BLaER1 treated with 17β-estradiol and CSF1 and Interleukin-3, amounts not matched to agents 10 nM and 100 nM (cell line): ENCODE measurements around the gene NRG4.
"Not testable (repeated sequence)": the region's sequence is repeated elsewhere in the genome, so short reads cannot be mapped to it uniquely, and the experiment has no call there.

ENCODE experiments used
- H3K27ac ChIP-seq, 11 experiments: shearing (Covaris generic); formaldehyde crosslinking; 2 replicates each; pipeline ENCODE4 v1.8.1; 2022
- H3K27me3 ChIP-seq, 11 experiments: shearing (Covaris generic); formaldehyde crosslinking; 2 replicates each; pipeline ENCODE4 v1.8.1; 2022
- H3K36me3 ChIP-seq, 11 experiments: shearing (Covaris generic); formaldehyde crosslinking; 2 replicates each; pipeline ENCODE4 v1.8.1; 2022
- H3K4me1 ChIP-seq, 10 experiments: shearing (Covaris generic); formaldehyde crosslinking; 2 replicates each; pipeline ENCODE4 v1.8.1; 2022
- H3K4me2 ChIP-seq, 11 experiments: shearing (Covaris generic); formaldehyde crosslinking; 2 replicates each; pipeline ENCODE4 v1.8.1; 2022
- H3K4me3 ChIP-seq, 10 experiments: shearing (Covaris generic); formaldehyde crosslinking; 2 replicates each; pipeline ENCODE4 v1.8.1; 2022
- H3K9ac ChIP-seq, 11 experiments: shearing (Covaris generic); formaldehyde crosslinking; 2 replicates each; pipeline ENCODE4 v1.8.1; 2022
- H3K9me3 ChIP-seq, 11 experiments: shearing (Covaris generic); formaldehyde crosslinking; replicated peaks in 1 of 11; 2 replicates each; pipeline ENCODE4 v1.8.1; 2022
- H4K20me1 ChIP-seq, 11 experiments: shearing (Covaris generic); formaldehyde crosslinking; 2 replicates each; pipeline ENCODE4 v1.8.1; 2022
- Cebpa-rat ChIP-seq, 11 experiments: shearing (Covaris generic); IDR thresholded peaks; 2 replicates each; pipeline ENCODE4 v1.8.1; 2022

The NRG4 gene

DNA sequence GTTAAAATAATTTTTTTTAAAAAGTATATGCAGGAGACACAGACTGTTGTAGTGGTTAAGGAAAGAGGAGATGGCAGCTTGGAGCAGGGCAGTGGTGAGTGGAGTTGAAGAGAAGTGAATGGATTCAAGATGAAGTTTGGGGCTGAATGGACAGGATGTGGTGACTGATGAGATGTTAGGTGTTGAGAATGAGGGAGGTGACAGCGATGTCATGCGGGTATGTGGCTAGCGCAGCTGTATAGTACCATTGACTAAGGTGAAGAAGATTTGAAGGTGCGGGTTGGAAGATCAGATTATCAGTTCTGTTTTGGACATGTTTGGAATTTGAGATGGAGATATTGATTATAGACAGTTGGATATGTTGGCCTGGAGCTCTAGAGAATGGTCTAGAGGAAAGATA lies 88.5 kb downstream of the NRG4 start:
- Histone ChIP-seq H3K9ac (no peak overlapping the region), H3K4me1 (peaks cover 5 to 13% (median 10%) of the 10 kb centered on the region in 10 experiments; a peak in 10 of 20 replicates), H3K4me3 (no peak overlapping the region), H3K36me3 (peaks cover 46 to 90% (median 82%) of the 10 kb centered on the region in 11 experiments), H3K27ac (no peak overlapping the region), H3K27me3 (no peaks in the 10 kb centered on the region), H4K20me1 (peaks cover 8 to 68% (median 16%) of the 10 kb centered on the region in 11 experiments; a peak in 15 of 22 replicates), H3K4me2 (no peak overlapping the region), H3K9me3 (no peaks in the 10 kb centered on the region)
- no peak for TF ChIP-seq Cebpa-rat (IDR thresholded peaks at IDR 0.05)

GRCh38 chr15:75921732-75922703 lies 90.2 kb downstream of the NRG4 start:
- Histone ChIP-seq H3K27me3 (no peaks in the 10 kb centered on the region), H3K27ac (no peak overlapping the region), H3K4me2 (no peak overlapping the region), H4K20me1 (peaks cover 8 to 55% (median 16%) of the 10 kb centered on the region in 11 experiments; a peak in 14 of 22 replicates), H3K9ac (no peak overlapping the region), H3K4me3 (no peak overlapping the region), H3K4me1 (peaks cover 2 to 13% (median 4%) of the 10 kb centered on the region in 10 experiments; a peak in 9 of 20 replicates), H3K36me3 (peaks cover 51 to 98% (median 88%) of the 10 kb centered on the region in 11 experiments), H3K9me3 (no peaks in the 10 kb centered on the region)
- TF ChIP-seq Cebpa-rat (IDR thresholded peaks at IDR 0.05) = no peak

GRCh38 chr15:75920079-75920478 lies 92.1 kb downstream of the NRG4 start:
- Histone ChIP-seq H3K9ac (no peak overlapping the region), H3K4me2 (no peak overlapping the region), H3K27me3 (no peaks in the 10 kb centered on the region), H3K4me1 (peaks cover 0 to 6% (median 0%) of the 10 kb centered on the region in 10 experiments; a peak in 4 of 20 replicates), H3K4me3 (no peak overlapping the region), H3K9me3 (no peaks in the 10 kb centered on the region), H4K20me1 (peaks cover 0 to 48% (median 14%) of the 10 kb centered on the region in 11 experiments; a peak in 13 of 22 replicates), H3K27ac (no peak overlapping the region), H3K36me3 (peaks cover 65 to 96% (median 87%) of the 10 kb centered on the region in 11 experiments)
- TF ChIP-seq Cebpa-rat (IDR thresholded peaks at IDR 0.05) = no peak

- H3K4me3 ChIP-seq = no peak overlapping the region
- peaks cover 0 to under 1% (median 0%) of the 10 kb centered on the region in 11 experiments; a peak in 1 of 22 replicates for H3K9me3 ChIP-seq
- H3K4me2 ChIP-seq = no peak overlapping the region
- no peak for TF ChIP-seq Cebpa-rat (IDR thresholded peaks at IDR 0.05)
- H3K9ac ChIP-seq = no peak overlapping the region
- no peaks in the 10 kb centered on the region for H3K4me1 ChIP-seq
- peaks cover 0 to 37% (median 8%) of the 10 kb centered on the region in 11 experiments; a peak in 11 of 22 replicates for H4K20me1 ChIP-seq
- H3K27me3 ChIP-seq = no peaks in the 10 kb centered on the region
- H3K27ac ChIP-seq = no peak overlapping the region
- peaks cover 72 to 98% (median 90%) of the 10 kb centered on the region in 11 experiments for H3K36me3 ChIP-seq
Observed at GRCh38 chr15:75918135-75918534, 94.1 kb downstream of the NRG4 start.

DNA sequence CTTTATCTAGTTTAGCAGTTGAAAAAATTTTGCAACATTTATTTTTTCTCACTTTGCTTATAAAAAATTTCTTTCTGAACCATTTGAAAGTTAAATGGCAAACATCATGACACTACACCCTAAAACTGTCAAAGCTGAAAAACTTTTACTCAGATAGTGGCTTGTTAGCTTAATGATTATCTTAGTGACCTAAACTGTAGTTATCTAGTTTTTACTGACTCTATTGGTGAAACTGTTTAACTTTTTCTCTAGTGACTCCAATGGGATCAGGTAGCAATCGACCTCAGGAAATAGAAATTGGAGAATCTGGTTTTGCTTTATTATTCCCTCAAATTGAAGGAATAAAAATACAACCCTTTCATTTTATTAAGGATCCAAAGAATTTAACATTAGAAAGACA lies 95.2 kb downstream of the NRG4 start:
- no peak for TF ChIP-seq Cebpa-rat (IDR thresholded peaks at IDR 0.05)
- Histone ChIP-seq H3K4me3 (no peak overlapping the region), H3K27ac (no peak overlapping the region), H3K36me3 (peaks cover 67 to 98% (median 92%) of the 10 kb centered on the region in 11 experiments), H4K20me1 (peaks cover 0 to 27% (median 6%) of the 10 kb centered on the region in 11 experiments; a peak in 11 of 22 replicates), H3K9ac (no peak overlapping the region), H3K4me1 (no peaks in the 10 kb centered on the region), H3K4me2 (no peak overlapping the region), H3K27me3 (no peaks in the 10 kb centered on the region), H3K9me3 (peaks cover 2 to 12% (median 5%) of the 10 kb centered on the region in 11 experiments; a peak in 18 of 22 replicates)

- Histone ChIP-seq H3K9me3 (peaks cover 25 to 42% (median 35%) of the 10 kb centered on the region in 11 experiments), H4K20me1 (peaks cover 0 to 48% (median 10%) of the 10 kb centered on the region in 11 experiments; a peak in 9 of 22 replicates), H3K36me3 (peaks cover 73 to 99% (median 94%) of the 10 kb centered on the region in 11 experiments), H3K4me1 (peaks cover 2 to 12% (median 6%) of the 10 kb centered on the region in 10 experiments; a peak in 19 of 20 replicates)
- H3K27ac ChIP-seq, H3K4me3 ChIP-seq, H3K27me3 ChIP-seq, H3K9ac ChIP-seq, H3K4me2 ChIP-seq: not testable (repeated sequence)
Observed at GRCh38 chr15:75910355-75910754, 101.9 kb downstream of the NRG4 start.

DNA sequence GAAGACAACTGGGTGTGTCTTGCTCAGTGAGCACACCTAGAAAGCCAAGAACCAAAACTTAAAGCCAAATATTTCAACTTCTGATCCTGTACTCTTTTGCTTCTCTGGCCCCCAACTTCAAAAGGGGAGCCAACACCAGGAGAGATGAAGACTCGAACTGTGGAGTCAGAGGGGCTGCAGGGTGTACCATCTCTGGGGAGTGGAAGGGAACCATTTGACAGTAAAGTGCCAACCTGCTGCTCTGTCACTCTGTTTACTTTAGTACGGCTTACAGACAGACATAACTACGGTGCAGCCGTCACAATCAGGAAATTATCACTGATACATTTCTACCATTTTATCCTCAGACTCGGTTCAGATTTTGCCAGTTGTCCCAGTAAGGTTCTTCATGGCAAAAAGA lies 107.0 kb downstream of the NRG4 start:
- TF ChIP-seq Cebpa-rat (IDR thresholded peaks at IDR 0.05) = no peak
- Histone ChIP-seq H3K4me3 (peak overlapping the region in 6 of 10 experiments; percentile 26 to 95 (median 90); a peak in 5 of 20 replicates), H3K27ac (no peak overlapping the region)

DNA sequence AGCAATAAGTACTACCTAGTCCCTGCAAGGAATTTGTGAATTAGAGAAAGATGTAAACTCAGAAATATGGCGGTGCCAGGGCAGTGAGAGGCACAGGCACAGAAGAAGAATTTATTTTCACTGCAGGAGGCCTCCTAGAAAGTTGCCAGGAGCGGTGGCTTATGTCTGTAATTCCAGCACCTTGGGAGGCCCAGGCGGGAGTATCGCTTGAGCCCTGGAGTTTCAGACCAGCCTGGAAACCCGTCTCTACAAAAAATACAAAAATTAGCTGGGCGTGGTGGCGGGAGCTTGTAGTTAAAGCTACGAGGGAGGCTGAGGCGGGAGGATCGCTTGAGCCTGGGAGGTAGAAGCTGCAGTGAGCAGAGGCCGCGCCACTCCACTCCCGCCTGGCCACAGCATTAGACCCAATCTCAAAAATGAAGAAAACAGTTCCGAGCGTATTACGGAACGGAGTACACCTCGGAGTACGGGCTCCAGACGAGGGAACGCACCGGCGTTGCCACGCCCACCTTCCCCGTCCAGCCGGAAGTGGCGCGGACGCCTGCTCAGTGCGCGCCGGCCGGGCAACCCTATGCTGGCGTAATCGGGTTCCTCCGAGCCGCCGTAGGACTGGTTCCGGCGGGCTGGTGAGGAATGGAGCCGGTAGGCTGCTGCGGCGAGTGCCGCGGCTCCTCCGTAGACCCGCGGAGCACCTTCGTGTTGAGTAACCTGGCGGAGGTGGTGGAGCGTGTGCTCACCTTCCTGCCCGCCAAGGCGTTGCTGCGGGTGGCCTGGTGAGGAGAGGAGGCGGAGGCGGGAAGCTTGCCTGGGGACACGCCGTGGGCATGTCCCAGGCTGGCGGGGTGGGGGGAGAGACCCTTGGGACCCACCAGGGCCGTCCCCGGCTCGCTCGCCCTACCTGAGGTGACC lies 108.6 kb downstream of the NRG4 start, which contains the start of gene FBXO22:
TSS of gene FBXO22 (plus strand) at position 548 of the 909 bp plus-strand sequence. CDS start at position 634, 86 bp downstream.
- Histone ChIP-seq H3K4me1 (peaks cover 32 to 53% (median 45%) of the 10 kb centered on the region in 10 experiments), H3K36me3 (peaks cover 29 to 64% (median 52%) of the 10 kb centered on the region in 11 experiments; a peak in 20 of 22 replicates), H3K9me3 (no peaks in the 10 kb centered on the region), H3K4me3 (peak within 1 kb of the TSS; percentile 81 to 95 (median 91)), H4K20me1 (peaks cover 0 to 32% (median 4%) of the 10 kb centered on the region in 11 experiments; a peak in 7 of 22 replicates), H3K9ac (peak within 1 kb of the TSS; percentile 86 to 95 (median 90)), H3K4me2 (peak within 1 kb of the TSS; percentile 79 to 98 (median 89)), H3K27me3 (no peaks in the 10 kb centered on the region), H3K27ac (peak within 1 kb of the TSS; percentile 73 to 91 (median 85))
- TF ChIP-seq Cebpa-rat (IDR thresholded peaks at IDR 0.05) = no peak

More for the DNA sequence above, 107.0 kb downstream of the NRG4 start:
- Histone ChIP-seq H4K20me1 (peaks cover 0 to 41% (median 4%) of the 10 kb centered on the region in 11 experiments; a peak in 7 of 22 replicates), H3K4me1 (peaks cover 32 to 53% (median 45%) of the 10 kb centered on the region in 10 experiments), H3K9me3 (peaks cover 5 to 13% (median 11%) of the 10 kb centered on the region in 11 experiments; a peak in 20 of 22 replicates), H3K9ac (peak overlapping the region in 1 of 11 experiments; percentile 39; a peak in 2 of 22 replicates), H3K36me3 (peaks cover 34 to 66% (median 56%) of the 10 kb centered on the region in 11 experiments), H3K27me3 (no peaks in the 10 kb centered on the region), H3K4me2 (peak overlapping the region; percentile 51 to 98 (median 86))
